ENCODE results near the gene TSPAN18. TPM values are rescaled to one million over a fixed set of nuclear protein-coding genes. Genes with fewer than 3 reads are reported as not detected.

The TSPAN18 gene
- total RNA-seq, 2 donors from 2014 or later: 3.4 to 13.4 TPM

DNA sequence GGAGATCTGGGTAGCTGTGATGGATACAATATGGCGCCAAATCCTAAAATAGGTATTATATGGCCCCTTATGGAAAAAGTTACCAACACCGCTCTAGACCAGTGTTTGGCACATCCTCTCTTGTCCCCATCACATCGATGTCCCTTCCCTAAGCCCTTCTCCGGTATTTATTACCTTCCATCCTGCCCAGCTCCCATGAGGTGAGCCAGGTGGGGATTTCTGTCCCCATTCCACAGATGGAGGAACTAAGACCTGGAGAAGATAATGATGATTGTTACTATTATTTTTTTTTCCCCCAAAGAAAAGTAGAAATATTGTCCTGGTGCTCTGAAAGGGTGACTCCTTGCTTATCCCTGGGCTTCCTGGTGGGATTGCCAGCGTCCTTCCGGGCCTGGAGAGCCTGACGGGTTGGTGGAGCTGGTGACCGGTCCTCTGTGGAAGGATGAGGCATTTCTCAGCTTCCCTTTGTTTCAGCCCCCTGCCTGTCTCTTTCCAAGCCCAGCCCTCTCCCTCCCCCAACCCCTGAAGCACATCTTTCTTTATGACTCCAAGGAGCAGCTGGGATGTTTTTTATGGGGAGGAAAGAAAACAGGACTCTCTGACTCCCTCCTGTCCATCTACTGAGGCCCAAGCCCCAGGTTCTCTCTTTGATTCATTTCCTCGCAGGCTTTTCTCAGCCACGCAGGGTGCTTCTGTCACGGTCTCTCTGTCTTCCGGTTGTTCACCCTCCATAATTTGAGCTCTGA, 158.5 kb downstream of the TSPAN18 start:
- no peaks in the 10 kb centered on the region for H3K9me3 ChIP-seq
- TF ChIP-seq, protein P1, sequence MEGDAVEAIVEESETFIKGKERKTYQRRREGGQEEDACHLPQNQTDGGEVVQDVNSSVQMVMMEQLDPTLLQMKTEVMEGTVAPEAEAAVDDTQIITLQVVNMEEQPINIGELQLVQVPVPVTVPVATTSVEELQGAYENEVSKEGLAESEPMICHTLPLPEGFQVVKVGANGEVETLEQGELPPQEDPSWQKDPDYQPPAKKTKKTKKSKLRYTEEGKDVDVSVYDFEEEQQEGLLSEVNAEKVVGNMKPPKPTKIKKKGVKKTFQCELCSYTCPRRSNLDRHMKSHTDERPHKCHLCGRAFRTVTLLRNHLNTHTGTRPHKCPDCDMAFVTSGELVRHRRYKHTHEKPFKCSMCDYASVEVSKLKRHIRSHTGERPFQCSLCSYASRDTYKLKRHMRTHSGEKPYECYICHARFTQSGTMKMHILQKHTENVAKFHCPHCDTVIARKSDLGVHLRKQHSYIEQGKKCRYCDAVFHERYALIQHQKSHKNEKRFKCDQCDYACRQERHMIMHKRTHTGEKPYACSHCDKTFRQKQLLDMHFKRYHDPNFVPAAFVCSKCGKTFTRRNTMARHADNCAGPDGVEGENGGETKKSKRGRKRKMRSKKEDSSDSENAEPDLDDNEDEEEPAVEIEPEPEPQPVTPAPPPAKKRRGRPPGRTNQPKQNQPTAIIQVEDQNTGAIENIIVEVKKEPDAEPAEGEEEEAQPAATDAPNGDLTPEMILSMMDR (IDR thresholded peaks at IDR 0.05): no peak
- H3K27me3 ChIP-seq: no peaks in the 10 kb centered on the region
- H3K4me1 ChIP-seq: no peaks in the 10 kb centered on the region
- H3K36me3 ChIP-seq: no peaks in the 10 kb centered on the region
- no peak overlapping the region for H3K27ac ChIP-seq
- H3K9ac ChIP-seq (ENCODE audit: low read depth in 2 of 2, low read length in 2 of 2): no peak overlapping the region
- intact Hi-C loops (cut with DNase I): no loop called here
- H3K4me3 ChIP-seq: no peak overlapping the region
- no peak for DNase-seq

DNA sequence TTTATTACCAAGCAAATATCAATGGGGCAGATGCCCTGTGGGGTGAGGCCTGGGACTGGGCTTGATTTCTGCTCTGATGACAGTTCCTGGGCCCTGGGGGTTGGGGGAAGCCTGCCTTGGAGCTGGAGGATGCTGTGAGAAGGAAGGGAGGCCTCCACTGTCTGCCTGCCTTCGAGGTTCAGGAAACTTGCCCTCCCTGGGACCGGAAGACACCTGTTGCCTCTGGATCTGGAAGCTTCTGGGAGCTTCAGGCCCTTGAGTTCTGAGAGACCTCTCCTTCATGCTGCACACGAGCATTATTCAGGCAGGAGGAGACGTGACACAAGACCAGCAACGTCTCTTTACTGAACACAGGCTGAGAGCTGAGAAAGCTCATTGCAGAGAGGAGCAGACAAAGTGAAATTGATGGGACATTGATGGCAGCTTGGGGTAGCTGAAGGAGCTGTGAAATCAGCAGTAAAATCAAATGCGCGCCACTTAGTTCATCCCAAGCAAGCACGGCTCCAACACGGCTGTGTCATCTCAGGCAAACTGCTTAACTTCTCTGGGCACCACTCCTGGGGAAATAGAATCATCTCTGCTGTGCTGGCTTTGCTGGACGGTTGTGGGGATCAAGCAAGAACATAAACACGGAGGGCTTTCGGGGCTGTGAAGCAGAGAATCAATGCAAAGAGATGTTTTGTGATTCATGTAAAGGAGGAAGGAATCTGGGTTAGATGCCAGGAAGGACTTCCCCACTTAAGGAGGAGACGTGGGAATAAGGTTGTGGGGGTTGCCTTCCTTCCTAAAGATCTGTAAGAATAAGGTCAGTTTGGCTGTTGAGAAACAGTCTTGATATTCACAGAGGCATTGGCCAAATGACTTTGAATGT, 159.4 kb downstream of the TSPAN18 start:
- no peaks in the 10 kb centered on the region for H3K36me3 ChIP-seq
- TF ChIP-seq, protein P1 (IDR thresholded peaks at IDR 0.05): no peak
- DNase-seq: no peak
- no peaks in the 10 kb centered on the region for H3K9me3 ChIP-seq
- H3K27me3 ChIP-seq: no peaks in the 10 kb centered on the region
- intact Hi-C loops (cut with DNase I): no loop called here
- H3K9ac ChIP-seq (ENCODE audit: low read depth in 2 of 2, low read length in 2 of 2): no peak overlapping the region
- H3K27ac ChIP-seq: no peak overlapping the region
- no peaks in the 10 kb centered on the region for H3K4me1 ChIP-seq
- H3K4me3 ChIP-seq: no peak overlapping the region

DNA sequence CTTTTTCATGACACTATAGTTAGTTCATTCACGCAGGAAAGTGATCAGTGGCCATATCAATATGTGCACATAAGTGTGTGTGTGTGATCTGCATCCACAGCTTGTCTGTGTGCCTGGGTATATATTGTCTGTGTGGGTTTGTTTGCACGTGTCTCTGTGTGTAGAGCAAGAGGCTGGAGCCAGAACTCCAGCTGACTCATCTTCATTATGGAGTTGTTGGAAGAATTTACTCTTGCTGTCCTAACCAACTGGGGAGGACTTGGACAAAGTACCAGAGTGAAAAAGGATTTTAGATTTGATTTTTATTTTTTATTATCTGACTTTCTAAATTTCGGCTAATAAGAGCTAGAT, 160.0 kb downstream of the TSPAN18 start:
- TF ChIP-seq, protein P1 (IDR thresholded peaks at IDR 0.05): no peak
- no peak overlapping the region for H3K9ac ChIP-seq (ENCODE audit: low read depth in 2 of 2, low read length in 2 of 2)
- intact Hi-C loops (cut with DNase I): no loop called here
- H3K9me3 ChIP-seq: no peaks in the 10 kb centered on the region
- H3K4me3 ChIP-seq: no peak overlapping the region
- H3K4me1 ChIP-seq: no peaks in the 10 kb centered on the region
- no peak for DNase-seq
- no peak overlapping the region for H3K27ac ChIP-seq
- no peaks in the 10 kb centered on the region for H3K27me3 ChIP-seq
- no peaks in the 10 kb centered on the region for H3K36me3 ChIP-seq

DNA sequence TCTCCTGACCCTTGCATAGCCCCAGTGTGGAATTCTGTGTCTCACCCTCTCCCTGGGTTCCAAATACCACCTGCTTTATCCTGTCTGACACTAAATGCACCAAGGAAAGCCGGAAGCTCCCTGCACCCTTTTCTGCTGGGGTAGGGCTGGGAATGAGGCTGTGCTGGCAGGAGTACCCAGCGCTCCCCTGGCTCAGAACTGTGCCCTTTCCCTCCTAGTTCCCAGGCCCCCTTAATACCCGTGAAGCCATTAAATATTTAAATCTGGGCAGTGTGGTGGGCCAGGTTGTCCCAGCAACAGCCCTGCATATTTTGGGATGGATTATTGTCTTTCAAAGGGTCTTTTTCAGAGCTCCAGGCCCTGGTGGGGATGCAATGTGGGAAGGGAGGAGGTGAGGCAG, 160.9 kb downstream of the TSPAN18 start:
- intact Hi-C loops (cut with DNase I): no loop called here

DNA sequence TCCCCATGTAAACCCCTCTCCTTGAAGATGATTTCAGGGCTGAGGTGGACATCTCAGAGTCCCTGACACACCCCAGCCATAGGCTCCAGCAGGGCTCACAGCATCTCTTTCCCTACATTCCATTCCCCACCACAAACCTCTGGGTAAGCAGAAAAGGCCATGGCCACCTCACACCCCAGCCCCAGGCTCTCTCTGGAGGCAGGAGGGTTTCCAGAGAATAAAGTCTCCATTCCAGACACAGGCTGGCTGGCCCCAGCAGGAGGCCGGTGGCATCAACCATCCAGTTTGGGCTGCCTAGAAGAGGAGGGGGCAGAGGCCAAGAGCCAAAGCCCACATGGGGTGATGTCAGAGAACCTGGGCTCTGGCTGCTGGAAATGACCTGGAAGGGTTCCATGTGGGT, 162.5 kb downstream of the TSPAN18 start:
- TF ChIP-seq, protein P1 (IDR thresholded peaks at IDR 0.05): no peak
- intact Hi-C loops (cut with DNase I): no loop called here
- no peak overlapping the region for H3K9ac ChIP-seq (ENCODE audit: low read depth in 2 of 2, low read length in 2 of 2)
- H3K4me1 ChIP-seq: no peaks in the 10 kb centered on the region
- H3K36me3 ChIP-seq: no peaks in the 10 kb centered on the region
- H3K27me3 ChIP-seq: no peaks in the 10 kb centered on the region
- H3K27ac ChIP-seq: no peak overlapping the region
- DNase-seq: no peak
- H3K4me3 ChIP-seq: no peak overlapping the region
- H3K9me3 ChIP-seq: no peaks in the 10 kb centered on the region

More for the DNA sequence above, 160.9 kb downstream of the TSPAN18 start:
- TF ChIP-seq, protein P1 (IDR thresholded peaks at IDR 0.05): no peak
- Histone ChIP-seq H3K4me3 (no peak overlapping the region), H3K36me3 (no peaks in the 10 kb centered on the region), H3K27me3 (no peaks in the 10 kb centered on the region), H3K27ac (no peak overlapping the region), H3K9ac (ENCODE audit: low read depth in 2 of 2, low read length in 2 of 2) (no peak overlapping the region), H3K9me3 (no peaks in the 10 kb centered on the region), H3K4me1 (no peaks in the 10 kb centered on the region)
- no peak for DNase-seq

Measured in colonic mucosa (tissue), 4 donors.